Hepatocyte (in vitro differentiated cells): ENCODE results near the gene CASR.

Source experiments
- CTCF ChIP-seq: fragments of 200-600 bp; sonication (generic); IDR thresholded peaks from 2 replicates; pipeline ENCODE4 v1.5.1; 2016; ENCODE audit warnings: antibody characterized with exemption, mild to moderate bottlenecking; ENCODE audit not compliant: poor library complexity
- EZH2 ChIP-seq: fragments of 200-600 bp; sonication (generic); IDR thresholded peaks from 2 replicates; pipeline ENCODE4 v1.6.1; 2016; ENCODE audit warnings: antibody characterized with exemption, mild to moderate bottlenecking, borderline replicate concordance

GRCh38 chr3:122227036-122227781, 43.7 kb downstream of the CASR start:
- TF ChIP-seq CTCF (no peak), EZH2 (no peak)
